HCT116 (cell line): Measurements from ENCODE around the gene CHRND.

Source experiments
- CEBPB ChIP-seq: IDR thresholded peaks from 2 replicates; pipeline ENCODE4 v1.6.1; 2012; ENCODE audit warnings: low read depth
- EZH2 ChIP-seq: fragments of 200-600 bp; sonication (generic); IDR thresholded peaks from 2 replicates; pipeline ENCODE4 v1.6.1; 2017; ENCODE audit warnings: antibody characterized with exemption, mixed run types
- POLR2AphosphoS5 ChIP-seq: IDR thresholded peaks from 2 replicates; pipeline ENCODE4 v1.6.1; 2011; ENCODE audit warnings: mild to moderate bottlenecking, low read depth, low read length, moderate library complexity

- TF ChIP-seq POLR2AphosphoS5 (no peak), CEBPB (no peak), EZH2 (no peak)
Observed at GRCh38 chr2:232521098-232521497, 4.9 kb upstream of the CHRND start.
